Osteoblast (primary cell): ENCODE measurements around the gene BTBD18. TPM values are rescaled to one million over a fixed set of nuclear protein-coding genes. Genes with fewer than 3 reads are reported as not detected.

Experiments used
- DNase-seq: peaks from one replicate; pipeline ENCODE4 v3.0.0; 2011; ENCODE audit warnings: low spot score, mixed read lengths; ENCODE audit not compliant: insufficient read length; ENCODE audit errors: missing footprints
- H2AFZ ChIP-seq: 2 replicates; pipeline ENCODE4 v1.6.0; 2011; ENCODE audit warnings: mild to moderate bottlenecking, low read length
- H3K27ac ChIP-seq: 2 replicates; pipeline ENCODE4 v1.5.1; 2011; ENCODE audit warnings: mild to moderate bottlenecking, low read depth, low read length, moderate library complexity
- H3K27me3 ChIP-seq: 2 replicates; pipeline ENCODE4 v1.6.0; 2012; ENCODE audit warnings: mild to moderate bottlenecking, control low read depth, inconsistent platforms, low read length, moderate library complexity; ENCODE audit not compliant: insufficient read depth
- H3K36me3 ChIP-seq: 2 replicates; pipeline ENCODE4 v1.5.1; 2011; ENCODE audit warnings: mild to moderate bottlenecking, low read length, control low read depth, moderate library complexity; ENCODE audit not compliant: insufficient read depth
- H3K4me1 ChIP-seq: 2 replicates; pipeline ENCODE4 v1.5.1; 2011; ENCODE audit warnings: mild to moderate bottlenecking, low read length, control low read depth, moderate library complexity; ENCODE audit not compliant: insufficient read depth
- H3K4me2 ChIP-seq: 2 replicates; pipeline ENCODE4 v1.6.0; 2011; ENCODE audit warnings: mild to moderate bottlenecking, low read length; ENCODE audit not compliant: insufficient read depth
- H3K4me3 ChIP-seq: fragments of 200-600 bp; sonication (generic); 3 replicates; pipeline ENCODE4 v1.5.1; 2012; ENCODE audit warnings: mild to moderate bottlenecking, low read length, inconsistent platforms; ENCODE audit not compliant: insufficient read depth
- H3K79me2 ChIP-seq: 2 replicates; pipeline ENCODE4 v1.6.0; 2012; ENCODE audit warnings: mild to moderate bottlenecking, low read length, control low read depth, inconsistent platforms; ENCODE audit not compliant: insufficient read depth
- H3K9me3 ChIP-seq: 2 replicates; pipeline ENCODE4 v1.5.1; 2011; ENCODE audit warnings: low read depth, low read length, control low read depth
- H4K20me1 ChIP-seq: 2 replicates; pipeline ENCODE4 v1.6.0; 2012; ENCODE audit warnings: mild to moderate bottlenecking, low read length, control low read depth; ENCODE audit not compliant: insufficient read depth
- CTCF ChIP-seq: IDR thresholded peaks from 2 replicates; pipeline ENCODE4 v1.5.1; 2011; ENCODE audit warnings: mild to moderate bottlenecking, low read depth, low read length, moderate library complexity; ENCODE audit errors: extremely low read depth
- total RNA-seq: library from RNA; depleted of rRNA; stranded (reverse); fragments of >200 nt; gene quantifications from 2 replicates; pipeline ENCODE4 v1.2.3, GENCODE V29; 2012

The BTBD18 gene
- total RNA-seq, 1 donor, result not detected

DNA sequence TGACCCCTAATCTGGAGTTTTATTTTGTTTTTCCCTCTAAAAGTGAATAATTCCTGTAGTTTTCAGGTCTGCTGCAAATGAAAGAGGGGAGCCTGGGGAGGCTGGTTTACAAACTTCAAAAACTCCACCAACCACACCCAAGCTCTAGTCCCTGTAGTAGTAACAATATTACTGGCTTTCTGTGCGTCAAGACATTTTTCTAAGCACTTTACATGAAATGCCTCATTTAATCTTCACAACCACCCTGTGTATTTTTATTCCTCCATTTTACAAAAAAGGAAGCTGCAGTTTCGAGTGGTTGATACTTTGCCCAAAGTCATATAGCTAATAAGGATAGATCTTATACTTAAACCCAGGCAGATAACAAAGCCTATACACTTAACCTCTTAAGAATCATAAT, 33.5 kb upstream of the BTBD18 start:
- TF ChIP-seq CTCF, result no peak
- DNase-seq, result no peak
- no peak overlapping the region for H3K27ac ChIP-seq
- H3K9me3 ChIP-seq, result no peaks in the 10 kb centered on the region
- H2AFZ ChIP-seq, result no peak overlapping the region
- H3K36me3 ChIP-seq, result no peaks in the 10 kb centered on the region
- H3K79me2 ChIP-seq, result peaks cover 98% of the 10 kb centered on the region
- peaks cover 43% of the 10 kb centered on the region for H4K20me1 ChIP-seq
- H3K27me3 ChIP-seq, result no peaks in the 10 kb centered on the region
- peaks cover 8% of the 10 kb centered on the region for H3K4me1 ChIP-seq
- no peak overlapping the region for H3K4me3 ChIP-seq
- no peak overlapping the region for H3K4me2 ChIP-seq

DNA sequence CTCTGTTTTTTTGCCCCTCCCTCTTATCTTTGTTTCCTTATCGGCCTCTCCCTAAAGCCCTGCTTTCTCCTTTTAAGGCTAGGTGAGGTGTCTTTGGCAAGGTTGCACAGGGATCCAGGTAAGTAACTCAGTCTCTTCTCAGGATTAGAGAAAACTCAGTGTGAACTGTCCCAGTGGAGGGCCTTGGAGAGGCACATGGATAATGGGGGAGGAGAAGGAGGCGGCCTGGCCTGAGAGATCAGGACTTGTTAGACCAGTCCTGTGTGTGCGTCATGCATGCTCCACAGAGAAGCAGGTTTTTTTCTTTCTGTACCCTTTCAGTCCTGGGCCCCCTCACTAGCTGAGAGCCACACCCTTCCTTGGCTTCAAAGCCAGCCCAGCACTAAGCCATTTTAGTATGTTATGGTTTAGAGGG, 29.9 kb upstream of the BTBD18 start:
- Histone ChIP-seq H3K36me3 (no peaks in the 10 kb centered on the region), H3K9me3 (no peaks in the 10 kb centered on the region), H2AFZ (no peak overlapping the region), H3K27ac (peak overlapping the region; percentile 34), H3K4me1 (peaks cover 35% of the 10 kb centered on the region), H3K79me2 (peaks cover 94% of the 10 kb centered on the region), H3K4me2 (no peak overlapping the region), H3K27me3 (no peaks in the 10 kb centered on the region), H3K4me3 (no peak overlapping the region), H4K20me1 (peaks cover 42% of the 10 kb centered on the region)
- DNase-seq, result no peak
- no peak for TF ChIP-seq CTCF

GRCh38 chr11:57779276-57779675, 27.7 kb upstream of the BTBD18 start:
- Histone ChIP-seq H3K27me3 (no peaks in the 10 kb centered on the region), H3K4me2 (peak overlapping the region; percentile 77), H4K20me1 (peaks cover 42% of the 10 kb centered on the region), H3K4me3 (no peak overlapping the region), H2AFZ (no peak overlapping the region), H3K36me3 (no peaks in the 10 kb centered on the region), H3K27ac (peak overlapping the region; percentile 96), H3K79me2 (peaks cover 94% of the 10 kb centered on the region), H3K9me3 (no peaks in the 10 kb centered on the region), H3K4me1 (peaks cover 47% of the 10 kb centered on the region)
- no peak for TF ChIP-seq CTCF
- no peak for DNase-seq

DNA sequence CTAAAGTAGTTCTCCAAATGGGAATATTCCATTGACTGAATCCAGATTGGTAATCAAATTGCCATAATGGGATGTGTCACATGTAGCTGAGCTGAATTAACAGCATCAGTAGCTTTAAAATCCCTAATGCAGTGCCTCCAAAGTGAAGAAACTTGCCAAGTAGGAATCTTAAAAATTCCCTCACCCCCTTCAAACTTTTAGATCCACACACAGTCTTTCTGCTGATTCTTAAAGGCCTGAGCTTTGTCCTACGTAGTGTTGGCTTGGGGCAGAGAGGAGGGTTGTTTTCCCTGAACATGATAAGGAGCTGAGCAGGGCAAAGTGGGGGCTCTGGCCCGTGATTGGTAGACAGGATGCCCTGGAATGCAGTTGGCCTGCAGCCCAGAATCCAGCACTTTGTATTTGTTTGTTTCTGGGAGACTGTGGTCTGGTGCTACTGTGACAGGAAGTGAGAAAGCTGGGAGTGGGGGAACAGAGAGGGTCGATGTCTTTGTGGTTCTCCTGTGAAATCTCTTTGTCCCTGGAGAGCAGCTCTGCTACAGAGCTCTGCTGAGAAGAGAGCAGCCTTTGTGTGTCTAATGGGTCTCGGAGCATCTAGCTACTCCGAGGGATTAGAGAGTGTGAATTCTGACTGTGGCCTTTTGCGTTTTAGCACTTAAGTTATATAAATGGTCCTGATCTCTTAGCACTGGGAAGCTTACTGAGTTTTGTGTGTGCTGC, 26.9 kb upstream of the BTBD18 start:
- Histone ChIP-seq H3K4me1 (peaks cover 49% of the 10 kb centered on the region), H3K79me2 (peaks cover 93% of the 10 kb centered on the region), H3K9me3 (no peaks in the 10 kb centered on the region), H4K20me1 (peaks cover 48% of the 10 kb centered on the region), H3K36me3 (no peaks in the 10 kb centered on the region), H2AFZ (no peak overlapping the region), H3K4me3 (peak overlapping the region; percentile 36), H3K27ac (peak overlapping the region; percentile 96), H3K4me2 (peak overlapping the region; percentile 77), H3K27me3 (no peaks in the 10 kb centered on the region)
- DNase-seq, result peak; percentile 90
- no peak for TF ChIP-seq CTCF
